Adipocyte (in vitro differentiated cells): ENCODE data around the gene LYST.

Experiments
- DNase-seq: peaks from one replicate; pipeline ENCODE4 v3.0.0-alpha.2; 2015; ENCODE audit warnings: low read depth
- H3K27me3 ChIP-seq: replicated peaks from 2 replicates; pipeline ENCODE4 v1.7.0; 2013; ENCODE audit warnings: mild to moderate bottlenecking, low read length, moderate library complexity; ENCODE audit not compliant: control insufficient read depth, insufficient read depth
- H3K36me3 ChIP-seq: 2 replicates; pipeline ENCODE4 v1.7.0; 2013; ENCODE audit warnings: low read length, mild to moderate bottlenecking, moderate library complexity; ENCODE audit not compliant: control insufficient read depth, insufficient read depth, severe bottlenecking
- H3K4me1 ChIP-seq: 2 replicates; pipeline ENCODE4 v1.7.0; 2013; ENCODE audit warnings: mild to moderate bottlenecking, low read length, moderate library complexity; ENCODE audit not compliant: control insufficient read depth, insufficient read depth
- H3K4me3 ChIP-seq: 2 replicates; pipeline ENCODE4 v1.7.0; 2013; ENCODE audit warnings: mild to moderate bottlenecking, low read length, moderate library complexity
- H3K9ac ChIP-seq: 2 replicates; pipeline ENCODE4 v1.7.0; 2013; ENCODE audit warnings: mild to moderate bottlenecking, low read length, moderate library complexity
- H3K9me3 ChIP-seq: 2 replicates; pipeline ENCODE4 v1.7.0; 2013; ENCODE audit warnings: mild to moderate bottlenecking, low read length, moderate library complexity; ENCODE audit not compliant: control insufficient read depth

The LYST gene

DNA sequence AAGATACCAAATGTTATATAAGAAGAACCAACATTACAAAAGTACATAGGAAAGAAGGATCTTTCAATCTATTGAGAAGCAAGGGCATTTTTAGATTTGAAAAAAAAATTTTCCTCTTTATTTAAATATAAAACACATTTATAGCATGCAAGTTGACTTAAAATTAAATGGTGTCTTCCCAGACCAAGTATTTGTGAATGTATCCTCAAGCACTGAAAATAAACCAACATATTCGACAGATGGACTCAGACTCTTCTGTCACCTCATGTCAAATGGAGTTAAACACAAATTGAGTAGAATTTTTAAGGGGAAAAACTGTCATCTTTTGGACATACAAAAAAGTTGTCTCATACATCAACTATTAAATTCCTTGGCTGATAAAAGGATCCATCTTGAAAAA is 140.1 kb downstream of the LYST start:
- Histone ChIP-seq H3K36me3 (peaks cover 62% of the 10 kb centered on the region), H3K27me3 (no peaks in the 10 kb centered on the region), H3K4me1 (peaks cover 6% of the 10 kb centered on the region), H3K9me3 (no peaks in the 10 kb centered on the region), H3K9ac (no peak overlapping the region), H3K4me3 (no peak overlapping the region)
- DNase-seq = no peak

DNA sequence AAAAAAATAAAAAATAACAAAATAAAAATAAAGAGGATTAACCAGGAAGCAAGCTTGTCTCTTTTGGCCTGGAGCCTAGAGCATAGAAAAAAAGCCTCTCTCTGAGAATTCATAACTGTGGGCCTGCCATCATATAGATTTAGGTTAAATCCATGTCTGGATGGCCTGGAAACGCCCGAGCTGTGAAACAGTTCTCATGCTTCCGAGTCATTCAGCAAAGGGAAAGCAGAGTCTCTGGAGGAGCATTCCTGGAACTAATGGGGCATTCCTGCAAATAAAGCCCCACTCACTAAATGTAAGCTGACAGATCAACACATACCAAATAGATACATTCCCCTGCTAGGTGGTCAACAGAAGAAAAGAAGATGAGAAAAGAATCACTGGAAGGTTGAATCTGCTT is 141.3 kb downstream of the LYST start:
- Histone ChIP-seq H3K27me3 (no peaks in the 10 kb centered on the region), H3K9ac (peak overlapping the region; percentile 31)
- peak; percentile 38 for DNase-seq

DNA sequence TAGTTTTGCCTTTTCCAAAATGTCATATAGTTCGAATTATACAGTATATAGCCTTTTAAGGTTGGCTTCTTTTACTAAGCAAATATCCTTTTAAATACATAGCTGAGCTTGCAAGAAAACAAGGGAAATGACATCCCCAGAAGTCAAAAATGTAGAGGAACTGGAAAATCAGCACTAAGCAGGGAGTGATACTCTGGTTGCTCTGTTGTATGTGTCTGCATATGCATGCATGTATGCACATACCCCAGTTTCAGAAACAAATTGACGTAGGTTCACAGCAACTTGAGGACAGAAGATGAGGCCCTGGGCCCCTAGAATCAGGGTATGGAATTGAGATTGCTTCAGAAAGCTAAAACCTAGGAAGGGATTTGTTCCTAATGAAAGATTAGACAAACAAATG is 142.0 kb downstream of the LYST start:
- no peak overlapping the region for H3K4me3 ChIP-seq
- DNase-seq = no peak
- no peaks in the 10 kb centered on the region for H3K9me3 ChIP-seq
- H3K9ac ChIP-seq = no peak overlapping the region
- H3K4me1 ChIP-seq = peaks cover 6% of the 10 kb centered on the region
- H3K27me3 ChIP-seq = no peaks in the 10 kb centered on the region
- peaks cover 66% of the 10 kb centered on the region for H3K36me3 ChIP-seq

More for the DNA sequence above, 141.3 kb downstream of the LYST start:
- no peak overlapping the region for H3K4me3 ChIP-seq
- peaks cover 68% of the 10 kb centered on the region for H3K36me3 ChIP-seq
- peaks cover 6% of the 10 kb centered on the region for H3K4me1 ChIP-seq
- no peaks in the 10 kb centered on the region for H3K9me3 ChIP-seq

DNA sequence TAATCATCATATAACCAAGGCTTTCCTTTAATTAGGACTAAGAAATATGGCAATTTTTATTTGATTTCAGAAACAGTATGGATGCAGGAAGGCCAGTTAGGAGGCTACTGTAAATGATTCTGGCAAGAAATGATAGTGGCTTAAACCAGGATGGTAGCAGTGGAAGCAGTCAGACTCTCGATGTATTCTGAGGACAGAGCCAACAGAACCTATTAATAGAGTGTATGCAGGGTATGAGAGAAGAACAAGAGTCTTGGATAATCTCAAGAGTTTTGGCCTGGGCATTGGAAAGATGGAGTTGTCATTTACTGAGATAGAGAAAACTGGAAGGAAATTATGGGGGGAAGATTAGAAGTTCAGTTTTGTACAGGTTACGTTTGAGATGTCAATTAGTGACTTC is 143.8 kb downstream of the LYST start:
- no peak for DNase-seq
- Histone ChIP-seq H3K36me3 (peaks cover 61% of the 10 kb centered on the region), H3K9ac (no peak overlapping the region), H3K4me3 (no peak overlapping the region), H3K27me3 (no peaks in the 10 kb centered on the region), H3K9me3 (no peaks in the 10 kb centered on the region), H3K4me1 (peaks cover 6% of the 10 kb centered on the region)

DNA sequence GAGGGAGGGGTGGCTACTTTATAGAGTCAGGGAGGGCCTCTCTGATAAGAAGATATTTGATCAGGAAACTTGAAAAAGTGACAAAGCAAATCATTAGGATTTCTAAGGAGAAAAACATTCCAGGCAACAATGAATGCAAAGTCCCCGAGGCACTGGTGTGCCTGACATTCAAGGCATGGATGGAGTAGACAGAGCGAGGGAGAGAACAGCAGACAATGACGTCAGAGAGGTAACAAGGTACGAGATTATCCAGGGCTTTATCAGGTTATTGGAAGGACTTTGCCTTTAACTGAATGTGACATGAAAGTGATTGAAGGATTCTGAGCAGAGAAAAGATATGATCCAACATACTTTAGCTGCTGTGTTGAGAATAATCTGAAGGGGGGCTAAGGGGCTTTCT is 144.7 kb downstream of the LYST start:
- Histone ChIP-seq H3K36me3 (peaks cover 64% of the 10 kb centered on the region), H3K4me3 (no peak overlapping the region), H3K9ac (no peak overlapping the region), H3K9me3 (no peaks in the 10 kb centered on the region), H3K27me3 (no peaks in the 10 kb centered on the region), H3K4me1 (peaks cover 6% of the 10 kb centered on the region)
- DNase-seq = no peak

DNA sequence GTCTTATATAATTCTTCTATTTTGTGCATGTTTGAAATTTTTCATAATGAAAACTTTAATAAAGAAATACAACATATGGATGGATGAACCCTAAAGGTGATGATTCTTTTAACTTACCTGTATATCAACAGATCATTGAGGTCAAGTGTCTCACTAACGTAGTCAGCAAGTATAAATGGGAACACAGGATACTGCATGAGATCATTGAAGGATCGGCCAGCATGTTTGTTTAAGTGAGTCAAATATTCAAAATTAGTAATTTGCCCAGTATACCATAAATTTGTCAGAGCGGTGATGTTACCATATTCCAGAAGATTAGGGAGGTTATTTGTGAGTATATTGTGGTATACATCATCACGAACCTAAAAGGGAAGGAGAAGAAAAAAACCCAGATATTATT is 146.2 kb downstream of the LYST start:
- Histone ChIP-seq H3K27me3 (no peaks in the 10 kb centered on the region), H3K36me3 (peaks cover 78% of the 10 kb centered on the region), H3K9me3 (no peaks in the 10 kb centered on the region), H3K4me3 (no peak overlapping the region), H3K4me1 (peaks cover 3% of the 10 kb centered on the region), H3K9ac (no peak overlapping the region)
- no peak for DNase-seq

DNA sequence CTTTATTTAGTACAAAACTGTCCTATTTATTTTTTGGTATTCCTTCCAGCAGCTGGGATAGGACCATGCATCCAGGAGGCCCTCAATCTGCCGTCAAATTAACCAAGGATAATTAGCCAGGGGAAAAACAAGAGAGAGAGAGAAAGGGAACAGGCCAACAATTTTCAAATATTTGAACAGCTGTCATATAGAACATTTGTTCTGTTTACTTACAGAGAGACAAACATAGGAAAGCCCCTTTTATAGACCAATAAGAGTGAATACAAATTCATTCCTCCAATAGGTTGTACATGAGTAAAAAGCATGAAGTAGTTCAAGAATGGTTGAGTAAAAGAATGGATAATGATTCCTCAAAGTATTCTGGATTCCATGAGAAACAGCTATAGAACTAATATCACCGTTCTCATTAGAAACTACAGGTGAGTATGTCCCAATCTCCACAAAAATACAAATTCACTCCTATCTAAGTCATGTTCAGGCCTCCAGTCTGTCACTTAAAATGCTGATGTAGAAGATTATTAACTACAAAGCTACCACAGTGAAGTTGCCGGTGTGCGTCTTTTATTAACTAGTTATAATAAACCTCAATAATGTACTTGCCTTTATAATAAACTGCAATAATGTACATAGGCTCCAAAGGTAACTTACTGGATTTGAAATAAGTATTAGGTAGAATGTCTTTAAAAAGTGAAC is 152.4 kb downstream of the LYST start:
- no peaks in the 10 kb centered on the region for H3K4me1 ChIP-seq

DNA sequence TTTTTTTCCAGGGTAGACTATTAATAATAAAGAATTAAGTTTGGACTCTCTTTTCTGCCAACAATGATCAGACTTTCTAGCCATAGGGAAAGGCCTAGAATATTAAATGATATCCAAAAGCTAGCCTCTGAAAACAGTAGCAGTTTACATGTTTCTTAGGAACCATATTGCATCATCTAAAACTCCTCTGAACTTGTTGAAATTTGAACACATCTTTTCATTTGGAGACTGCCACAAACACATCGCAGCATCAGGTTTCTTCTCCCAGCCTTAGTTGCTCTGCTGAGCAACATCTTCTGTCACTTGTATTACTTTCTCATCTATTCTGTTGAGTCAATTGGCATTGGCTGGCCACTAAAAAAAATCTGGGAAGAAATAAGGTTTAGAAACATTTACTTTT is 153.9 kb downstream of the LYST start:
- peaks cover 3% of the 10 kb centered on the region for H3K4me1 ChIP-seq
- peak; percentile 38 for DNase-seq
- H3K9ac ChIP-seq = no peak overlapping the region

More for the DNA sequence above, 152.4 kb downstream of the LYST start:
- no peak overlapping the region for H3K9ac ChIP-seq
- no peaks in the 10 kb centered on the region for H3K9me3 ChIP-seq
- no peak overlapping the region for H3K4me3 ChIP-seq
- no peak for DNase-seq
- H3K27me3 ChIP-seq = no peaks in the 10 kb centered on the region
- H3K36me3 ChIP-seq = peaks cover 59% of the 10 kb centered on the region

DNA sequence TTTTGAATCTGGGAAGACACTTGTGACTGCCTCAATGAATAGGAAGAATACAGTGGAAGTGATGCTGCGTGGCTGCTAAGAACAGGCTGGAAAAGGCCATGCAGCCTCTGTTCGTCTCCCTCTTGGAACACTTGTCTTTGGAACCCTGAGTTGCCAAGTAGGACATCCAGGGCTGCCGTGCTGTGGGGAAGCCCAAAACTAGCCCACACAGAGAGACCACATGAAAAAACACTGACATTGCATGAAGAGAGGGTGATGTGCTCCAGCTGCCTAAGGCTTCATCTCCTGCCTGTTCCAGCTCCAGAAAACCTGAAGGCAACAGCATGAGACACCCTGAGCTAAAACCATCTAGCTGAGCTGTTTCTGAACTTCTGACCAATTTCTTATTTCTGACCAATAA is 156.0 kb downstream of the LYST start:
- H3K4me1 ChIP-seq = peaks cover 3% of the 10 kb centered on the region
- DNase-seq = no peak
- no peak overlapping the region for H3K4me3 ChIP-seq
- peaks cover 55% of the 10 kb centered on the region for H3K36me3 ChIP-seq
- H3K9ac ChIP-seq = no peak overlapping the region
- no peaks in the 10 kb centered on the region for H3K9me3 ChIP-seq
- H3K27me3 ChIP-seq = no peaks in the 10 kb centered on the region

More for the DNA sequence above, 153.9 kb downstream of the LYST start:
- no peaks in the 10 kb centered on the region for H3K27me3 ChIP-seq
- no peak overlapping the region for H3K4me3 ChIP-seq
- no peaks in the 10 kb centered on the region for H3K9me3 ChIP-seq
- H3K36me3 ChIP-seq = peaks cover 63% of the 10 kb centered on the region

DNA sequence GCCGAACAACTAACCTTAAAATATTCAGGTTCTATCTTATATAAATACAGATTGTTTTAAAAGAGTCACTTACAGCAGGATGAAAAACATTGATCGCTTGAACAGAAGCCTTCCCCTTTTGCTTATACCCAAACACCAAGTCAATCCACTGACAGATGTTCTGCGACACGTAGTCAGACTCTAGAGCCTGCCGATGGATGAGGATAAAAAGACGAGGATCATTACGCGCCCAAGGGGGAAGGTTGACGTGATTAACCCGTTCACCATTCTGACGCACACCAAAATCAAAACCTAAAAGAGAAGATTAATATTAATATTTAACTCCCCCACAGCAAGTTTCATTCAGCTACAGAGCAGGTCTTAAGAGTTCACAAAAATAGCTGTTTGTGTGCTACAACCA is 157.7 kb downstream of the LYST start:
- Histone ChIP-seq H3K36me3 (peaks cover 43% of the 10 kb centered on the region), H3K4me3 (no peak overlapping the region), H3K9ac (no peak overlapping the region), H3K9me3 (no peaks in the 10 kb centered on the region), H3K27me3 (no peaks in the 10 kb centered on the region), H3K4me1 (peaks cover 3% of the 10 kb centered on the region)
- no peak for DNase-seq

DNA sequence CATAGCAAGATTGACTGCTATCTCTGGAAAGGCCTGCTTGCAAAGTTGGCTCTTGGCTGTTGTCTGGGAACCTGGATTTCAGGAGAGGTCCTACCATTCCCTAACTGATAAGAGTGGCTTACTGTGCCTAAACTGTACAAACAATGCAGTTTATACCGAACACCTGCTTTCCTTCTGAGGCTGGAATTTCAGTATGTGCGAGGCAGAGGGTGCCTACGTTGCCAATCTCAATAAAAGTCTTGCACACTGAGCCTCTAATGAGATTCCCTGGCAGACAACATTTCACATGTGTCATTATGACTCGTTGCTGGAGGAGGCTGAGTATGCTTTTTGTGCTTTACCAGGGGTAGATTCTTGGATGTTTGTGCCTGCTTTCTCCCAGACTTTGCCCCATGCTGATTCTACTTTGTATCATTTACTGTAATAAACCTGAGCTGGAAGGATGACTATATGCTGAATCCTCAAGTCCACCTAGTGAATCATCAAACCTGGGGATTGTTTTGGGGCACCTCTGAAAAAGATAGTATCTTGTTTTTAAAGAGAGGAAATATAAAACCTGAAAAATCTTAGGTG is 158.2 kb downstream of the LYST start:
- Histone ChIP-seq H3K27me3 (no peaks in the 10 kb centered on the region), H3K36me3 (peaks cover 38% of the 10 kb centered on the region), H3K9me3 (no peaks in the 10 kb centered on the region), H3K4me3 (no peak overlapping the region), H3K4me1 (peaks cover 3% of the 10 kb centered on the region), H3K9ac (no peak overlapping the region)
- DNase-seq = peak; percentile 17

DNA sequence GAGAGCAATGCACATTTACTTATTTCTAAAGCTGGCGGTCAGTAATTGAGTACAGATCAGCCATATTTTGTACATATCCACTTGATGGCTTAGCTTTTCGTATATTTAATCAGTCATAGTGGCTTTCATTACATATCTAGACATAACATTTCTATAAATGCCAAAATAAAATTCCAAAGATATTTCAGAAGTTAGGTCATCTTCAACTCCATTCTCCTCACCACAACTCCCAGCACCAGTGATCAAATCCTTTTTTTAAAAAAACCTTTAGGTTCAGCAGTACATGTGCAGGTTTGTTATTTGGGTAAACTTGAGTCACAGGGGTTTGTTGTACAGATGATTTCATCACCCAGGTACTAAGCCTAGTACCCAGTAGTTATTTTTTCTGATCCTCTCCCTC is 163.2 kb downstream of the LYST start:
- DNase-seq = peak; percentile 39
- Histone ChIP-seq H3K4me3 (no peak overlapping the region), H3K27me3 (no peaks in the 10 kb centered on the region), H3K36me3 (peaks cover 43% of the 10 kb centered on the region), H3K9ac (no peak overlapping the region), H3K9me3 (no peaks in the 10 kb centered on the region), H3K4me1 (peaks cover 3% of the 10 kb centered on the region)
